Measurements from ENCODE around the gene DUOXA2. TPM values are rescaled to one million over a fixed set of nuclear protein-coding genes. Genes with fewer than 3 reads are reported as not detected.

The DUOXA2 gene
- polyA plus RNA-seq, 1 donor (not counting 4 experiments of a cell fraction or from before 2014, with no cell fraction given): not detected

DNA sequence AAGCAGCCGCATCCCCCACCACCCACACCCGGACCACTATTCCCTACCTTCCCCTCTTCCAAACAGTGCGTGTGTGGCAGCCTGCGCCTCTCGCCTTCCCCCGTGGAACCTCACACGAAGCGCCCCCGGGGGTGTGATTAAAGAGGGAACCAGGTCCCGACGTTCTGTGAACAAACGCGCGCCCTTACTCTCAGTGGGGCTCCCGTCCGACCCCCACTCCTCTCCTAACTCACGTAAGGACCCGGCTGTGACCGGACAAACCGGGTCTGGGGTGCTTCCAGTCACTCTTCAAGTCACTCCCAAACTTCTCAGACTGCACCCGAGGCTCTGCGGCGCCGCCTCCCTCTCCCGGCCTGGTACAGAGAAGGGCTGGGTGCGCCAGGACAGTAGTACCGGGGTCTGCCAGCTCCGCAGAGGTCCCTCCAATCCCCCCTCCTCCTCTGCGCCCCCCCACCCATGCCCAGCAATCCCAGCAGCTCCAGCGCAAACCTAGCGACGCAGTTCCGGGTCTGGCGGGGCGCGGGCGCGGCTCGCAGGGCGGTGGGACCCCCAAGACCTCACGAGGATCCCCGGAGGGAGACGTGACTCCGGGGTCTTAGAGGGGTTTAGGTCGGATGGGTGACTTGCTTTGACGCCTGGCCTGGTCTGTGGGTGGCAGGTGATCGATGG is 15.0 kb downstream of the DUOXA2 start:
- H3K4me3 ChIP-seq (ENCODE audit: control insufficient read depth in 2 of 3, extremely low read depth in 1 of 3, insufficient read depth in 2 of 3, low read depth in 1 of 3, low read length in 3 of 3): peak overlapping the region; percentile 43 to 57 (median 52)
- peak overlapping the region; percentile 97 for H3K4me2 ChIP-seq (ENCODE audit: control insufficient read depth, extremely low read depth, insufficient read depth, low read depth, low read length)
- H3K27me3 ChIP-seq (ENCODE audit: control insufficient read depth, extremely low read depth, insufficient read depth, low read length): no peaks in the 10 kb centered on the region
- FAIRE-seq (no peak), DNase-seq (ENCODE audit: low read depth, low spot score) (no peak)
- peak overlapping the region; percentile 59 for H3K9ac ChIP-seq (ENCODE audit: control insufficient read depth, extremely low read depth, insufficient read depth, low read length)
- TF ChIP-seq, protein P1, sequence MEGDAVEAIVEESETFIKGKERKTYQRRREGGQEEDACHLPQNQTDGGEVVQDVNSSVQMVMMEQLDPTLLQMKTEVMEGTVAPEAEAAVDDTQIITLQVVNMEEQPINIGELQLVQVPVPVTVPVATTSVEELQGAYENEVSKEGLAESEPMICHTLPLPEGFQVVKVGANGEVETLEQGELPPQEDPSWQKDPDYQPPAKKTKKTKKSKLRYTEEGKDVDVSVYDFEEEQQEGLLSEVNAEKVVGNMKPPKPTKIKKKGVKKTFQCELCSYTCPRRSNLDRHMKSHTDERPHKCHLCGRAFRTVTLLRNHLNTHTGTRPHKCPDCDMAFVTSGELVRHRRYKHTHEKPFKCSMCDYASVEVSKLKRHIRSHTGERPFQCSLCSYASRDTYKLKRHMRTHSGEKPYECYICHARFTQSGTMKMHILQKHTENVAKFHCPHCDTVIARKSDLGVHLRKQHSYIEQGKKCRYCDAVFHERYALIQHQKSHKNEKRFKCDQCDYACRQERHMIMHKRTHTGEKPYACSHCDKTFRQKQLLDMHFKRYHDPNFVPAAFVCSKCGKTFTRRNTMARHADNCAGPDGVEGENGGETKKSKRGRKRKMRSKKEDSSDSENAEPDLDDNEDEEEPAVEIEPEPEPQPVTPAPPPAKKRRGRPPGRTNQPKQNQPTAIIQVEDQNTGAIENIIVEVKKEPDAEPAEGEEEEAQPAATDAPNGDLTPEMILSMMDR (optimal IDR thresholded peaks at IDR 0.05 in 1 of 3, IDR thresholded peaks at IDR 0.05 in 1 of 3, conservative IDR thresholded peaks at IDR 0.05 in 1 of 3; ENCODE audit: extremely low read depth in 1 of 3, insufficient read depth in 2 of 3, low read length in 3 of 3): no peak
- no peak for TF ChIP-seq EZH2 (IDR thresholded peaks at IDR 0.05; ENCODE audit: low read length)
- no peaks in the 10 kb centered on the region for H3K9me1 ChIP-seq (ENCODE audit: control insufficient read depth, extremely low read depth, insufficient read depth, low read length)
- peaks cover 28% of the 10 kb centered on the region for H3K4me1 ChIP-seq (ENCODE audit: control insufficient read depth, extremely low read depth, insufficient read depth, low read length)
- peaks cover 4% of the 10 kb centered on the region for H3K79me2 ChIP-seq (ENCODE audit: control insufficient read depth, insufficient read depth, low read length)
- H4K20me1 ChIP-seq (ENCODE audit: control insufficient read depth, extremely low read depth, insufficient read depth, low read length): no peaks in the 10 kb centered on the region
- H3K27ac ChIP-seq (ENCODE audit: control insufficient read depth, insufficient read depth, low read length): no peak overlapping the region
- H3K9me3 ChIP-seq (ENCODE audit: control insufficient read depth, low read depth, low read length): no peaks in the 10 kb centered on the region
- dilution Hi-C loops (cut with MboI; ENCODE audit: extremely low pct_ligation_motif_present, low sequenced_read_pairs): no loop called here
- H2AFZ ChIP-seq (ENCODE audit: control insufficient read depth, low read length): peak overlapping the region; percentile 80
- H3K36me3 ChIP-seq (ENCODE audit: control insufficient read depth in 2 of 2, extremely low read depth in 1 of 2, insufficient read depth in 2 of 2, low read length in 2 of 2): peaks cover 0 to 2% of the 10 kb centered on the region in 2 experiments

DNA sequence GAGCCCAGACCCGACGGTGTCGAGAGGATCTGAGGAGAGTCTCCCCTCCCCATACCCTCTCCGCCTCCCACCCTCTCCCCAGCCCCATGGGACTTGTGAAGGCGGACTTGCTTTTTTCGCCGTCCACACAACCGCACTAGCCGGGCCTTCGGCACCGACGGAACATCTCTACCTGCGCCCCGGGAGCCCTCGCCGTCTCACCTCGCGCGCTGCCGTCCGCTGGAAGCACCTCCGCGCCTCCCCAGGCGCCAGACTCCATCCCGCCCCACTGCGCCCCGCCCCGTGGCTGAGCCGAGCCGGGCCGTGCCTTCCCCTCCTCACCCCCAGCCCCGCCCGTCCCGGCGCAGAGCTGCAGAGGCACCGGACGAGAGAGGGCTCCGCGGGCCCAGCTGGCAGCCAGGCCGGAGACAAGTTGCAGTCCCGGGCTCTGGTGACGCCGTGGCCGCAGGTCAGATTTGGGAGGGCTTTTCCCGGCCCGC is 15.6 kb downstream of the DUOXA2 start, which contains the start of the genes DUOX1 and DUOXA1:
DUOX1 (plus strand) TSS at position 344 of the 479 bp plus-strand sequence. CDS start 1,973 bp downstream, outside the sequence.
DUOXA1 (minus strand) TSS at position 229 of the 479 bp plus-strand sequence. CDS start 6,865 bp downstream, outside the sequence.
- Histone ChIP-seq H4K20me1 (ENCODE audit: control insufficient read depth, extremely low read depth, insufficient read depth, low read length) (no peaks in the 10 kb centered on the region), H2AFZ (ENCODE audit: control insufficient read depth, low read length) (peak within 1 kb of the TSS; percentile 80), H3K36me3 (ENCODE audit: control insufficient read depth in 2 of 2, extremely low read depth in 1 of 2, insufficient read depth in 2 of 2, low read length in 2 of 2) (peaks cover 0 to 4% of the 10 kb centered on the region in 2 experiments), H3K9me1 (ENCODE audit: control insufficient read depth, extremely low read depth, insufficient read depth, low read length) (no peaks in the 10 kb centered on the region), H3K27me3 (ENCODE audit: control insufficient read depth, extremely low read depth, insufficient read depth, low read length) (no peaks in the 10 kb centered on the region), H3K4me2 (ENCODE audit: control insufficient read depth, extremely low read depth, insufficient read depth, low read depth, low read length) (peak within 1 kb of the TSS; percentile 97), H3K4me1 (ENCODE audit: control insufficient read depth, extremely low read depth, insufficient read depth, low read length) (peaks cover 28% of the 10 kb centered on the region), H3K4me3 (ENCODE audit: control insufficient read depth in 2 of 3, extremely low read depth in 1 of 3, insufficient read depth in 2 of 3, low read depth in 1 of 3, low read length in 3 of 3) (peak within 1 kb of the TSS; percentile 52 to 59 (median 57)), H3K27ac (ENCODE audit: control insufficient read depth, insufficient read depth, low read length) (peak within 1 kb of the TSS; percentile 24), H3K9ac (ENCODE audit: control insufficient read depth, extremely low read depth, insufficient read depth, low read length) (peak within 1 kb of the TSS; percentile 70), H3K79me2 (ENCODE audit: control insufficient read depth, insufficient read depth, low read length) (peaks cover 4% of the 10 kb centered on the region), H3K9me3 (ENCODE audit: control insufficient read depth, low read depth, low read length) (no peaks in the 10 kb centered on the region)
- TF ChIP-seq, protein P1 (optimal IDR thresholded peaks at IDR 0.05 in 1 of 3, IDR thresholded peaks at IDR 0.05 in 1 of 3, conservative IDR thresholded peaks at IDR 0.05 in 1 of 3; ENCODE audit: extremely low read depth in 1 of 3, insufficient read depth in 2 of 3, low read length in 3 of 3): peak in 1 of 3 experiments; percentile 1
- no peak for TF ChIP-seq EZH2 (IDR thresholded peaks at IDR 0.05; ENCODE audit: low read length)
- DNase-seq (ENCODE audit: low read depth, low spot score) (no peak), FAIRE-seq (no peak)
- dilution Hi-C loops (cut with MboI; ENCODE audit: extremely low pct_ligation_motif_present, low sequenced_read_pairs): no loop called here

All from keratinocyte (primary cell).